NCI-H128 (cell line): ENCODE results near the gene CACNA2D2.

Experiments
- DNase-seq: peaks from one replicate; lab custom pipeline; 2025; ENCODE audit not compliant: unreplicated experiment; lab: John Stamatoyannopoulos, UW

CACNA2D2 gene

DNA sequence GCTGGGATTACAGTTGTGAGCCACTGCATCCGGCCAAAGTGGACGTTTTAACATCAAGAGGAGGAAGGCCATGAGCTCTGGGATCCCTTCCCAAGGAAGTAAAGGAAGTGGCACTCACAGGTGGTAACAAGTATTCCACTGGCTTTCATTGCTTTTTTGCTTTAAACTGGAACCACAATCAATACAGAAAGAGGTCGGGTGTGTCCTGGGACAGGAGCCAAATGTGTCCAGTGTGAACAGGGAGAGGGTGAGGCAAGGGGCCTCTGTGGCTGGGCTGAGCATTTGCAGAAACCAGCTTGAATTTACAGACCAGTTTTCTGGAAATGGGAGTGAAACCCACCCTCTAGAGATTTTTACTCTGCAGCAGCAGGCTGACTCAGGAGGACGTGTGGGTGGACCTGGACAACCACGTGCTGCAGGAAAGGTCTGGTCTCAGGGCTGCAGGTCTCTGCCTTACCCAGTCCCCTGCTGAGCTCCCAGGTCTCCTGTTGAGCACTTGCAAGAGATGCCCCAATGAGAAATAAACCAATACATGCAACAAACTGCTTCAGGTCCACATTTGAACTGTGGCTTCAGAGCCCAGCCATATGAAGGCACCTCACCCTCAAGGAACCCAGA, 101.3 kb downstream of the CACNA2D2 start:
- DNase-seq = no peak

DNA sequence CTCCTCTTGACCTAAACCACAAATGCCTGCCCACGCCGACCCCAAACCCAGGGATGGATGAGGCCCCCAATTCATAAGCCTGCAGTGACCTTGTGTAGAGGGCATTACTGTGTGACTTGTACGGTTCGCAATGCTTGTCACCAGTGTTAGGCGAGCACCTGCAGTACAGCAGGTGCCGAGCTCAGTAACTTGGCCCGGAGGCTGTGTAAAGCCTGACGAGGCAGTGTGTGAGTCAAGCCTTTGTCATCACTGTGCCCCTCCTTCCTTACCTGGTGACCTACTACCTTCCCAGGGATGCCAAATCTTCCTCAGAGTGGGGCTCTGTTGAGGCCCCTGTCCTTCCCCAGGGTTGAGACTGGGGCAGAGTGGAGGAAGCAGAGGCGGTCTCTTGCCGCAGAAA, 106.9 kb downstream of the CACNA2D2 start:
- no peak for DNase-seq

DNA sequence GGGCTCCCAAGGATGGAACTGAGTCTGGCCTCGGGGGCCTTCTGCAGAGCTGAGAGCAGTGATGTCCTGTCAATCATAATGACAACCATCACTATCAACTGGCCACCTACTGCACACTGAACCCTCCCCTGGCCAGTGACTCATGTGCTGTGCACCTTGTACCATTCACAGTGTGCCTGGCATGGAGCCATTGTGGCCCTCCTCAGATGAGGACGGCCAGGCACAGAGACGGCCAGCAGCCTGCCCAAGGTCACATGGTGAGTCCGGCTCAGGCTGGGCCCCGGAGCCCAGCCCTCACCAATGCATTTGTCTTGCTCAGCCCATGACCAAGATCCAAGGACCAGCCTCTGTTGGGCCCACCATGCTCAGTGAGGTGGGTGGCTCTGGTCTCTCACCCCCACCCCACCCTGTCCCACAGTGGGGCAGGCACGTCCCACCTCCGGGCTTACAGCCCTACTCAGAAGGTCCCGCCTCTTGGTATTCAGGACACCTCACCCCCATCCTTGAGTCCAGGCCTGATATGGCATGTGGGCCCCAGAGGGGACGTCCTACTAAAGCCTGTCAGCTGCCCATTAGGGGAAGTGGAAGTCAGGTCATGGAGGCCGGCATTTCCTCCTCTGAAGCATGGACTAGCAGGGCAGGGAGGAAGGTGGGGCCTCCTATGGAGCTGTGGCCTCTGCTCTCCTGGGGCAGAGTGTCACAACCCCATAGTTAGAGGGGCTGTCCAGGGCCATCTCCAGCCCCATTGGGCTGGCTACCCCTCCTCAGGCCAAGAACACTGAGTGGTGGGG, 108.2 kb downstream of the CACNA2D2 start:
- no peak for DNase-seq

DNA sequence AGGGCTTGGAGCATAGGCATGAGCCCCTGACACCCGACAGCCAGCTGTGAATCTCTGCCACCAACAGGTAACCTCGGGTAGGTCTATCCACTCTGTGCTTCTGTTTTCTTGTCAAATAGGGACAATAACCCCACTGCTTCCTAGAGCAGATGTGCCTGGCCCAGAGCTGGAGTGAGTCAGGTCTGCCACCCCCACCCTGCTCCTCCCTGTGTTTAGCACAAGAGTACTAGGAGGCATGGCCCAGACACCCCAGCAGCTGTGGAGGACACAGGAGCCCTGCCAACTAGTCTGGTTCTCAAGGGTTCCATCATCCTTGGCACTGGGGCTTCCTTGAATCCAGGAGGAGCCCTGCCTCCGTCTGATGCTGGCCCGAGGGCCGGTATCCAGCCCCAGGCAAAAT, 110.4 kb downstream of the CACNA2D2 start:
- no peak for DNase-seq

DNA sequence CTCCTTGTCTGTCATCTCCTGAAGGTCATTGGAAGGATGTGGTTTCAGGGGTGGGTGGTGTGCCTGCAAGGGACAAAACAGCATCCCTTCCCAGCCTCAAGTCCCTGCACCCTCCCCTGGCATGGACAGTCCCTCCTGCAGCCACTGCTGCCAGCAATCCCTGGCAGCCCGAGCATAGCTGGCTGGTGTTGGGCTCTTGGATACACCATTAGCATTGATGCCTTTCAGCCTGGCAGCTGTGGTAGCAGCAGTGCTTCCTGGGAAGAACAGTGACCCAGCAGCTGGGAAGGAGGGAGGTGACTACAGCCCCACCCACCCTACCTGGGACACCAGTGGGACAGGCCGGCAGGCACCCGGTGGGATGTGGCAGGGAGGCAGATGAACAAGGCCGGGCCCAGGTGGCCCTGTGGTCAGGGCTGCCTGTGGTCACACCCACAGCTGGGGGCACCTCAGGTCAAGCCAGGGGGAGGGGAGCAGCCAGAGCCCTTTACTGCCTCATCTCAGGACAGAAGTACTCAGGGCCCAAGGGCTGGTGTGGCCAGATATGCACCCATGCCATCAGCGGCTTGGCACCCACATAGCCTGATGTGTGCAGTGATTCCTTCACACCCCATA, 111.2 kb downstream of the CACNA2D2 start:
- no peak for DNase-seq

DNA sequence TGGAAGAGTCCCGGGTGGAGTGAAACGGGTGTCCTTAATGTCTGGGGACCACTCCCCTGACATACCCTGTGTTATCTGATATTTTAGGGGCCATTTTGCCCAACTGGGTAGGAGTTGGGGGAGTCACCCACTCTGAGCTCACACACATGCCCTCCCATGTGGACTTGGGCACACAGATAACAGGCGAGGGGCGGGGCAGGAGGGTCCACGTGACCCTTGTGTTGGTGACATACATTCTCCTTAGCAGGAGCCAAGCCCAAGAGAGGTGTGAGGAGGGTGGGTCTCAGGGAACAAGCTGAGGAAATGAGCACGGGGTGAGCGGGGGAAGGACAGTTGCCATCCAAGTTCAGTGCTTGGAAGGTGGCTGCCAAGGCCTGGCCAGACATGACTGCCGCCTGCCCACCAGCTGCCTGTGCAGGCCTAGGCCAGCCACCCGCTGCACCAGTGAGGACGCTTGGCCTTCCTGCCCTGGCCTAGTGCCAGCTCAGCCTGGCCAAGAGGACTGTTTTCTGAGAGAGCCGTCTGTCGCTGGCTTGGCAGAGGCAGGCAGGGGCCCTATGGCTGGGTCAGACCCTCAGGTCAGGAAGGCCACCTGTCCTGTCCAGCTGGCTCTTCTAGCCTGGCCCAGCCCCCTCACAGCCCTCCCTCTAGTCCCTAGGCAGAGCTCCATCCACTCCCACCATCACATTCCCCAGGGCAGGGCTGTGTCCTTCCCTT, 112.8 kb downstream of the CACNA2D2 start:
- no peak for DNase-seq

DNA sequence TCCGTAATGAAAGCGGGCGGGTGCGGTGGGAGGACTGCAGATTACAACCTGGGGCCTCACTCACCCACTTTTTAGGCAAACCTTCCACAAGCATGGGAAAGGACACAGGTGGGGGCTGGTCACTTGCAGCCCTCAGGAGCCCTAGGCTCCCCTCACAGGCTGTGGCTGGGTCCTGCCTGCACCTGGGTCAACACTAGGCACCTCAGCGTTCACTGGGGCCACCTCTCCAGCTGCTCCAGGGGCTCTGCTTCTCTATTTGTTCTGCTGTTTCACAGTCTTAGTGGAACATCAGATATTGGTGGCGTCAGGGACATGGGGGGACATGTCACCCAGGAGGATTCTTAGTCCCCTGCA, 114.0 kb downstream of the CACNA2D2 start:
- DNase-seq = no peak

DNA sequence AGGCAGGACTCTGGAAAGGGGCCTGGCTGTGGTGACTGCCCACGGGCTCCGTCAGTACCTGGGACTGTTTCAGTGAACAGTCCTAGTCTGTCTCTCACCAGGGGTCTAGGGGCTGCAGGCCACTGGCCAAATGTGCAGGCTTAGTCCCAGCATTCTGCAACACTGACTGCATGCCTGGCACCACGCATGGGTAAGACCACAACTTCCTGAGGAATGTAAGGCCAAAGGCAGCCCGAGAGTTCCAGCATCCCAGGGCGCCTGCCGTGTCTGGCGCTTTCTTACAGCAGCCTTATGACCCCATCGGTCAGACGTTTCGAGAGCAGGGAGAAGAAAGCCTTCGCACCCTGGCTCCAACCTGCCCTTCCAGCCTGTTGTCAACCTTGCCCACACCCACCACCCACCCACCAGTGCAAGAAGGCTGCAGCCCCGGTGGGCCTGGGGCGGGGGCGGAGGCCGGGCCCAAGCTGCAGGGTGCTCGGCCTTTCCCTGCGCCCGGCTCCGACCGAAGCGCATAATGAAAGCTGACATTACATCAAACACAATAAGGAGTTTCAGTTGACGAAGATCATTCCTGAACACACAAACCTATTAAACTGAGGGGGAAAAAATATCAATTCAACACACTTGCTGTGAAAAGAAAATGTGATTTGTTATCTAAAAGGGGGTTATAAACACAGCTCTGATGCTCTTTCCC, 114.6 kb downstream of the CACNA2D2 start:
- DNase-seq = no peak

DNA sequence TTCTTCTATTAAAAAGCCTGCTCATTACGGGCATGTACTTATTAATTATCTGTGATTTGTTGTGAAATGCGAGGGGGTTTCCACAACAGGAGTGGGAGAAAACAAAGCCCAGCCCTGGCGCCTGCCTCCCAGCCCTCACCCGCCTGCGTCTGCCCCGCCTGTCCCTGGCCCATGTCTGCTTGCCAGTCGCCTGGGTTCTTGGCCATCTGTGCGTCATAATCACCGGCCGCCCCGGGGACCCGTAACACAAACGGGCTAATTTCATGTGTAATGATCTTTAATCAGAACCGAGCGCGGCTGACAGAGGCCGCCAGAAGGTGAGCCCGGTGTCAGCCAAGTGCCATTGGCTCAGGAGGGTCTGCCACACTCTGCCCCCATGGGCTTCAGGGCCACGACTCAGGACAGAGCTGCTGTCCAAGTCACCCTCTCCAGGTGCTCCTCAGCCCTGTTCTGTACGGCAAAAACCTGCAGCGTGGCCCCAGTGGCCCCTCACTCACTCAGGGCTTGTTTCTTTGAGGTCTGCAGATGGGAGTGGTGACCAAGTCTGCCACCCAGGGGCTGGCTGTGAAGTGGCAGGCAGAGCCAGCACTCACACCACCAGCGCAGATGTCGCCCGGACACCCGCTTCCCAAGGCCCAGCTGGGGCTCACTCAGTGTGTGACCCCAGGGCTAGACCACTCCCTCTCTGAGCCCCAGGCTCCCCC, 115.3 kb downstream of the CACNA2D2 start:
- no peak for DNase-seq

DNA sequence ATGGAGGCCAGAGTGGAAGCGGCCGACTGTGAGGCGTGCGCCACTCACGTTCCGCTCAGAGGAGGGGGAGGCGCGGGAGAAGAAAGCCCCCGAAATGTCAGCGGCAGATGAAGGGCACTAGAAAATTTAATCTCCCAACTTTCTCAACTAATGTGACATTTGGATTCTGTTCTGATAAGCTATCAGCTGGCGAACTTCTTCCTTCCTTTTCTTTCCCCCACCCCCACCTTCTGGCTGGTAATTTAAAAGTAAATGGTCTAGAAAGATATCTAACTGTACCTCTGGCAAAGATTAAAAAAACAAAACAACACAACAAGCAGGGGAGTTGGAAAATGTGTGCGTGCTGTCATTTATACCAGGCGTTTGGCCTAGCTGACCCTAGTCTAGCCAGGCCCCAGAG, 117.7 kb downstream of the CACNA2D2 start:
- DNase-seq = no peak

DNA sequence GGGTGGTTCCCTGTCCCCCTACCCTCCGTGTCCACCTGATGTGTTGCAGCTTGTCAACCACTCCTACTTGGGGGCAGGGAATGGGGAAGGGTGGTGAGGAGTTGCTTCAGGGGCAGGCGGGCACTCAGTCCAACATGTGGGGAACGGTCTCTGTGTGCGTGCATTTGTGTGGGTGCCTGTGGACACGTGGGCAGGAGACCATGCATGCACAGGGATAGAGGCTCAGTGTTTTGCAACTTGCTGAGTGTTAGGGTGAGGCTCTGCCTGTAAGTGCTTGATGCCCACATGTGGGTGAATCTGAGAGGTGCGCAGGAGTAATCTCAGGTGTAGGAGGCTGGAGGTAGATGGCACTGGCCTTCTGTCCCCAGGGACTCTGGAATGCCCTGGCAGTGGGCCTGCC, 119.7 kb downstream of the CACNA2D2 start:
- no peak for DNase-seq

DNA sequence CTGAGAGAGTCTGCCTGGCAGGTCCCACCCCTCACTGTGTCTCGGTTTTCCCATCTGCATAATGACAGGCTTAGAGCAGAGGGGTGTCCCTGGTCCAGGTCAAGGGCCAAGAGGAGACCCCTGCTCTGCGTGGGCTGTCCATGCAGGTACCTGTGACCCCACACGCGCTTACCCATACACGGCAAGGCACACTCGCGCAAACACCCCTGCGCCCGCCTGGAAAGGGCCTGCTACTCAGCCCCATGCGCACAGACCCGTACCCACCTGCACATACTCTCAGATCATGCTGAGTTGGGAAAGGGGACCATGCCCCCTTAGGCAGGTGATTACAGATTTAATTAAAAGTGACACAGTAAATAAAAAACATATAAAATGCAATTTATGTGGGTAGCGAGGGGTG, 120.7 kb downstream of the CACNA2D2 start:
- no peak for DNase-seq

DNA sequence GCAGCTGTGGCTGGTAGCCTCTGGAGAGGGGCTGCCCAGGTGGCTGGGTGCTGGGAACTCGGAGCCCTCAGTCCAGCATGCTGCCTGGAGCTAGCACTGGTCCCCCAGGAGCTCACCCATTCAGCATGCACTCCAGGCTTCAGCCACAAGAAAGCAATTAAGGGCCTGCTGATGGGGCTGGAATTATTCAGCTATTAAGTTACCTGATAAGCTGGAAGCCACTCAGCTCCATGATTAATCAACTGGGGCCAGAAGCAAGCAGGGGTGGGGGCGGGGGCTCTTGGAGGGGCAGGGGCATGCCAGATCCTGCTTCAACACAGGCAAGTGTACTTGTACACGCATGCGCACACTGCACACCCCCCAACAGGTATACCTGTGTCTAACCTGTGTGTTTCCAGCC, 122.1 kb downstream of the CACNA2D2 start:
- DNase-seq = no peak

DNA sequence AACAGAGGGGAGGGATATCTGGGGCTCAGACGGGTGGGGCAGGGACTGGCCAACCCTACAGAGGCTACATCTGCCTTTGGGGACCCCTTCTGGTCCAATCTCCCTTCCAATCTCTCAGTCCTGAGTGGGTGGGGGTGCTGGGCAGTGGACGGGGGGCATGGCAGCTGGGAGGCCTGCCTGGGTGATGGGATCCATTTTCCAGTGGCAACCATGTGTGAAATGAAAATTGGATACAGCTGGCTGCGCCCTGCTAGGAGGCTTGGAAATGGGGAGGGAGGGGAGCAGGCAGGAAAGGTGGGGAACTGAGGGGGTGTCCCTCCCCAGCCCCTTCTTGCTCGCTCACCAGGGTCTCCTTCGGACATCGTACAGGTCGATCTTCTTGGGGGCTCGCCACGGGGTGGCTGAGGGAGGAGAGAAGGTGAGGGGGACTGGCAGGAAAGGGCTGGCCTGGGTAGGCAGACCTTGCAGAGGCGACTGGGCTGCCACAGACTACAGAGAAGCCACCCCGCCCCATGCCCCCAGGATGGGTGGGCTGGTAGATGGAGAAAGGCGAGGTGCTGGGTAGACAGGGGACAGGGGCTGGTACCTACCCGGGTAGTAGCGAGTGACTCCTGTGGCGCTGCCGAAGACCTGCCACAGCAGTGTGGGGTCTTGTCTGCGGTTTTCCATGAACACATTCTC, 122.9 kb downstream of the CACNA2D2 start:
- no peak for DNase-seq

DNA sequence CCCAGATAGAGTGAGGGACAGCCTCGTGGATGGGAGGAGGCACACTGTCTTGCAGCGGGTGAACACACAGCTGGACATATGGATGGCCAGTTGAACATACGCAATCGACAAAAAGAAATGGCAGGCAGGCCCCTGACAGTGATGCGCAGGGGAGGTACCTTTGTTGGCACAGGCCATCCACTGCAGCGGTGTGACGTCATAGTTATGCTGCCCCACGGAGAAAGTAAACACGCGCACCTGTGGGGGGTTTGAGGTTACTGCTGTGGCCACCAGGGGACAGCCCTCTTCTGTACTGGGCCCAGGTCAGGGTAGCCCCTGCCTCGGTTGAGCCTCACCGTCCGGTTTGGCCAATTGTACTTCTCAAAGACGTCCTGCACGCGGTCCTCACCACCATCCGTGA, 124.7 kb downstream of the CACNA2D2 start:
- DNase-seq = no peak

DNA sequence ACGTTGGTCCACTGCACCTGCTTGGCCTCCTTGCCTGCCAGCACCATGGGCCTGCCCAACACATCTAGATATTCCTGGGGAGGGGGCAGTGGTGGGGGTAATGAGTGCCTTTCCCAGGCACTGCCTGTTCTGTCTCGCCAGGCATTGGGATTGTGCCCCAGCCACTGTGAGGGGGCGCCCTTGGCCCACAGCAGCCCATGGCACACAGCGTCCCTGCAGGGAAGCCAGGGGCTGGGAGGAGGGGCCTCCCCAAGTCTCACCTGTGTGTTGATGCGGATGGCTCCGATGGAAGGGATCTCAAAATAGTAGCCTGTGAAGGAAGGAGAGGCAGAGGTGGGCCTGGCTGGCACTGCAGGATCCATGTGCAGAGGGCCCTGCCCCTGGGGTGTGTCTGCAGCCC, 125.4 kb downstream of the CACNA2D2 start:
- no peak for DNase-seq

DNA sequence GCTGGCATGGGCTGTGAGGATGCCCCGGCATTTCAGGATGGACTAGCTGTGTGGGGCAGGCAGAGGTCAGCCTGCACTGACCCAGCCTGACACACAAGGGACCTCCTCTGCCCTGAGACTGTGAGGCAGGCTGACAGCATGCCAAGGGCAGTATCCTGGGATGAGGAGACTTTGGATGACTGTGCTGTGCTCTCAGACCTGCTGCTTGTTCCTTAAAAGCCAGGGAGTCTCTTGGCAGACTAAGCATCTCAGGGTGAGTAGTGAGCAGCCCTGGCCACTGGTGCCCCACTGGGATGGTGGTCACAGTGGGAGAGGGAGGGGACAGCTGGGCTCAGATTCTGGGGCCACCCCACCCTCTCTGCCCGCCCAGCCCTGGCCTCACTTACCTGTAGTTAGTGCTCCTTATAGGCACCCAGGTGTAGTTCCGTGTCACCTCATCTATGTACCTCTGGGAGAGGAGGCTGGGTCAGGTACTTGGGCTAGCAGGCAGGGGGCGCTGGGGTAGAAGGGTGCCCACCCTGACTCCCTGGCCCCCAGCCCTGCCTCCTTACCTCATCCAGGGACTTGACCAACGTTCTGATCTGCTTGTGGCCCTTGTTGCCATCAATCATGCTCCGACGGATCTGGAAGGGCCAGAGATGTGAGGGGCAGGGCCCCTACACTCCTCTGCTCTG, 128.0 kb downstream of the CACNA2D2 start:
- no peak for DNase-seq

DNA sequence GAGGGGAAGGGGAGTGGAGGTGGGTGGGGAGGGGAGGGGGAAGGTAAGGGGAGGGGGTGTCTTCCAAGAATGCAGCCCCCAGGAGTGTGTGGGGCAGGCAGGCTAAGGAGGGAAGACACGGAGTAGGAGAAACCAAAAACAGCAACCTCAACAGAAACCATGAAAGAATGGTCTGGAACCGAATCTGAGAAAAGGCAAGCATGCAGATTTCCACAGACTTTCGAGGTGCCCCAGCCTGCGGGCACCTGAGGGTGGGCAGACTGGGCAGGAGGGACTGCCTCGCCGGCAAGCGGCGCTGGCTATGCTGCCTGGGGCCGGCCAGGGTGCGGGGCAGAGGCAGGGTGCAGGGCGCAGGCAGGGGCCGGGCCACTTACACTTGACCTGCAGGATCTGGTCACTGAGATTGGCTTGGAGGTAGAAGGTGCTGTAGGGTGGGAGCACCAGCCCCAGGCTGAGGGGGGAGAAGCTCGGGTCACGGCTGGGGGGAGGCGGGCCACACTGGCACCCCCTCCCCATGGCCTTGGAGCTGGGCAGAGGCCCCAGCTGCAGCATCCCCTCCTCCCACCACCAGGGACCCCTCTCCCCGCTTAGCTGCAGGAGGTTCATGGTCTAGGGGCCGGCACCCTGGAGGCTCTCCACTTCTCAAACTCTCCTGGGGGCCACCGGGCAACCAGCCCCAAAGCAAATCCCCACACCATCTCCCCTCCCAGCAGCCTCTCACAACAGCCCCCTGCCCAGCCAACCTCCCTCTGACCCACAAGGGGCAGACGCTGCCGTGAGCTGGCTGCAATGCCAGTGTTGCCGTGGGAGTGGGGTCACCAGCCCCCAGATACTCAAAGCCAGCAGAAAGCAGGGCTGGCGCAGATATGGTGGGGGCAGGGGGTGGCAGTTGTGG, 128.8 kb downstream of the CACNA2D2 start:
- no peak for DNase-seq
